Sciatic nerve (tissue), 2 donors: ENCODE measurements around the gene ZNF423. TPM values are rescaled to one million over a fixed set of nuclear protein-coding genes. Genes with fewer than 3 reads are reported as not detected.

Experiments
- ATAC-seq: fragments of 200-7000 bp; cut with Tn5 transposase; one replicate; pipeline ENCODE4 v1.9.1; 2020; ENCODE audit warnings: mild to moderate bottlenecking, moderate library complexity
- DNase-seq: peaks from one replicate; pipeline ENCODE4 v3.0.0-alpha.2; 2020; ENCODE audit warnings: low spot score
- intact Hi-C: fragments of 100-400 bp; cut with DNase I; formaldehyde crosslinking; loops from one replicate; pipeline ENCODE4 v1.14.2; 2022
- total RNA-seq: library from RNA; stranded (reverse); fragmentation: NEBNext Ultra II Directional; extraction: Animal tissue kit (Norgen Biotek cat#: 25700); gene quantifications from one replicate; pipeline ENCODE4 v1.2.1, GENCODE V29; 2021
- donor health status: DM: no; HTN: no; CAD: no.
- donor health status: DM: no; HTN: no; CAD: no.

ZNF423 gene
- total RNA-seq, 1 donor from 2014 or later = 25.3 TPM

DNA sequence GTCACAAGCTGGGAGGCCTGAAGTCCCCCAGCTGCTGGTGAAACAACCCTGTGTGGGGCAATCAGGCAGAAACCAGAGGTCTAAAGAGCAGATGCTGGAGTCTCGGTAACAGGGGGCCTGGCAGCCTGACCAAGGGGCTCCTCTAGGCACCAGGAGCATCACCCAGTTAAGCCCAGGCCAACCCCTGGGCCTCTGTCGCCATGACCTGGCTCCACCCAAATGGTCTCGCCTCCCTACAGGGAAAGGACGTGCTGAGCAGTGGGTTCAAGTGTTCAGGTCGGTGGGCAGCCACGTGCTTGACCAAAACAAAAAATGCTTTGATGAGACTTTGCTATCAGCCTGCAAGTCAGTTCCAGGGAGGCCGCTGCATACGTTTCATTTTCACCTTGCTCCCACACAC, 240.3 kb downstream of the ZNF423 start:
- intact Hi-C loops = no loop called here
- DNase-seq (no peak), ATAC-seq (no peak)

DNA sequence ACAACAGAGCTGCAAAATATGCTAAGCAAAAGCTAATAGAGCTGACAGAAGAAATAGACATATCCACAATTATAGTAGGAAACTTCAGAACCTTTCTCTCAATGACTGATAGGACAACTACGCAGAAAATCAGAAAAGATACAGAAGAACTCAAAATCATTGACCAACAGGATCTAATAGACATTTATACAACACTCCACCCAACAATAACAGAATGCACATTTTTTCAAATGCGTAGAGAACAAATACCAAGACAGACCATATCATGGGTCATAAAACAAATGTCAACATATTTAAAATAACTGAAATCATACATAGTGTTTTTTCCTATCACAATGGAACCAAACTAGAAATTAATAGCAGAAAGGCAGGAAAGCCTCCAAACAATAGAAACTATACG, 244.9 kb downstream of the ZNF423 start:
- DNase-seq = no peak
- ATAC-seq = no peak
- intact Hi-C loops = no loop called here

DNA sequence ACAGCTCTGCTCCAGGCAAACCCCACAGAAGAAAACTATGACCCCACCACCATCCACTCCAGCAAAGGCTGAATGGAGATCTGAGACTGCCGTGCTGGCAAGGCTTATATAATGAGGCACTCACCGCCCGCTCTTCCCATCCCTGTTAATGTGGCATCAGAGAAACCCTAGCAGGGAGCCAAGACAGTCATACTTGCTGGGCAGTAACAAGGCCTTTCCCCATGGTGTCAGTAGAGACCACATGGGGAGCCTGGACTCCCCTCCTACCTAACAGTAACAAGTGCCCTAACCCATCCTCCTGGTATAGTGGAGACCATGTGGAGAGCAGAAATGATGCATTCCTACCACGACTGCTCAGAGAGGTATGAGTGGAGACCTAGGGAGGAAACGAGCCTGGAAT, 247.1 kb downstream of the ZNF423 start:
- intact Hi-C loops = no loop called here
- ATAC-seq = peak; percentile 96

DNA sequence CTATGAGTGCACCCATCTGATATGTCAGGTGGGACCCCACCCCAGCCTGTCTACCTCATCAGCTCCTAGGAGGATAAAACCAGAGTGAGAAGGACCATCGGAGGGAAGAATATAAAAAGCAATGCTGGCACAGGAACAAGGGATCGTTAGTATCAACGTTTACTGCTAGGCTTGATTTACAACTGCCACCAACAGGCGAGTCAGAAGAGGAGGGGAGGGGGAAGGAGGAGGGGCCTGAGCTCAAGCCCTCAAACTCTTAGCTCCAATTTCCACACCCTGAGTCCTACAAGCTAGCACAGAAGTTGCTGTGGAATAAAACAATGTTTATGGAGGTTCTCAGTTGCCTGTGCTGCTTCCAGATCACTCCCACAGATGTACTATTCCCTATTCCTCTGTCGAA, 247.8 kb downstream of the ZNF423 start:
- no peak for ATAC-seq
- no peak for DNase-seq
- intact Hi-C loops = no loop called here

More for the DNA sequence above, 247.1 kb downstream of the ZNF423 start:
- DNase-seq = no peak

DNA sequence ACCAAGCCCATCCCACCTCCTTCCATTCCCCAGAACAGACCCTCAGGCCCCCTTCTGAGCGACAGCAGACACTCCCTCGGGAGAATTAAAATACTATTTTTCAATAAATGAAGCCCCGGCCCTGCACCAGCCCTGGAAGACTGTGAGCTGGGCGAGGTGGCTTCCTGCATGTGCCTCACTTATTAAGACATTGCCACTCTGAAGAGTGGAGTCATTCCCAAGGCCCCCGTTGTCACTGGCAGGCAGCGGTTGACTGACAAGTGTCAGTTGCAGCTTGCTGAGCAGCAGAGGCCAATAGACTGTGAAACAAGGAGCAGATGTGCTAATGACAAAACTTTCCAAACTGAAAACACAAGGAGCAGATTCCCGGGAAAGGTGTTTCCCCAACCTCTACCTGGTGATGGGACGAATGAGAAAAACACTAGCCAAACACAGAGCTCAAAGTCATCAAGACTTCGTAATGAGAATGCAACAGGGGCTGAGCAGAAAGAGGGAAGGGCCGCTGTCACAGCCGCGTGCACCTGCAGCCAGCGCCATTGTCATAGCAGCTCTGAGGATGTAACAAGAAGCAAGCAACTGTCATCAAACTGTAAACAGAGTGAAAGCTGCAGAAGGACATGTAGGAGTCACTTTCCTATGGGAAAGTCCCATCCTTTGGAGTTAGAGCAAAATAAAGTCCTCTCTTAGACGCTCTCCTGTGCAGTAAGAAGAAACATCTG, 250.2 kb downstream of the ZNF423 start:
- DNase-seq (no peak), ATAC-seq (no peak)
- intact Hi-C loops = no loop called here

DNA sequence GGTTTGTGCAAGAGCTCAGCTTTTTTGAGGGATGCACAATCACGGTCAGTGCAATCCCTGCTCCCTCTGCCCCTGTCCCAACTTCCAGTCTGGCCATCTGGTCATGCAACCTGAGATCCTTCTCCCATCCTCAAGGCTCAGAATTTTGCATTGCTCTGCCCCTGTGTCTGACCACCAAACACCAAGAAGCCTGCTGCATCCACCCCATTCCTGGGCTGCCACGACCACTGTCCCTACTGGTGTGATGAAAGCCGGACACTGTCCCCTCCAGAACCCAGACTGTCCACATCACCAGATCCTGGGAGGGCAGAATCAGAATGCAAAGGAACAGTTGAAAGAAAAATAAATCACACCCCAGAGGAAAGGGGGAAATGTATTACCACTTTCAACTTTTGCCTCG, 251.3 kb downstream of the ZNF423 start:
- ATAC-seq (no peak), DNase-seq (no peak)
- intact Hi-C loops = no loop called here

DNA sequence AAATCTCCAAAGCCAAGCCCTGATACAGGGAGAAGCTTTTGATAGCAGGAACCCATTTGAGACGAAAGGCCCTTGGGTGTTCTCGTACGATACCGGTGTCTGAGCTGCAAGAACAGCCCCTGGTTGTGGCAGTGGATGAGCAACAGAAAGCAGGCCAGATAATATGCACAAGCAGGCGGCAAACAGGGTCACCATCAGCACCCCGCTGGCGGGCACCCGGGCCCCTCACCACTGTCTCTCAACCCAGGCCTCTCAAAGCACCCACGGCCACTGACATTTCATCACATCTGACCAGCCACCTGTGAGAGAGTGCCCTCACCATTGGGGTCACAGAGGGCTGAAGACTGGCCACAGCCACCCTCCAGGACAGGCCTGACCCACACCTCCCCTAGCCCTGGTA, 252.0 kb downstream of the ZNF423 start:
- intact Hi-C loops = no loop called here
- no peak for DNase-seq
- no peak for ATAC-seq

DNA sequence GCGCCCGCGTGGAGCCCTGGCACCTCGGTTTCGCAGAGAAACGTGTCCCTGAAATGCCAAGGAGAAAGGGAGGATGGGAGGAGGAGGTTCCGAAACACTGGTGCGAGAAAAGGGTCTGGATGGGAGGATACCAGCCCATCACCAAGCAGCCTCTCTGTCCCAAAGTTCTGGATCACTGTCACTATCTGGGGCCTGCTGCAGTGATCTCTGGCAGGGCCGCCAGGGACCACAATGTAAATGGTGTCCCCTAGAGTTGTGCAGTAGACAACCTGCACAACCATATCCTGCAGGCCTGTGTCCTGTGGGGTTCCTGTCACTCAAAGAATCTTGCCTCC, 253.0 kb downstream of the ZNF423 start:
- ATAC-seq = no peak
- no peak for DNase-seq
- intact Hi-C loops = no loop called here

DNA sequence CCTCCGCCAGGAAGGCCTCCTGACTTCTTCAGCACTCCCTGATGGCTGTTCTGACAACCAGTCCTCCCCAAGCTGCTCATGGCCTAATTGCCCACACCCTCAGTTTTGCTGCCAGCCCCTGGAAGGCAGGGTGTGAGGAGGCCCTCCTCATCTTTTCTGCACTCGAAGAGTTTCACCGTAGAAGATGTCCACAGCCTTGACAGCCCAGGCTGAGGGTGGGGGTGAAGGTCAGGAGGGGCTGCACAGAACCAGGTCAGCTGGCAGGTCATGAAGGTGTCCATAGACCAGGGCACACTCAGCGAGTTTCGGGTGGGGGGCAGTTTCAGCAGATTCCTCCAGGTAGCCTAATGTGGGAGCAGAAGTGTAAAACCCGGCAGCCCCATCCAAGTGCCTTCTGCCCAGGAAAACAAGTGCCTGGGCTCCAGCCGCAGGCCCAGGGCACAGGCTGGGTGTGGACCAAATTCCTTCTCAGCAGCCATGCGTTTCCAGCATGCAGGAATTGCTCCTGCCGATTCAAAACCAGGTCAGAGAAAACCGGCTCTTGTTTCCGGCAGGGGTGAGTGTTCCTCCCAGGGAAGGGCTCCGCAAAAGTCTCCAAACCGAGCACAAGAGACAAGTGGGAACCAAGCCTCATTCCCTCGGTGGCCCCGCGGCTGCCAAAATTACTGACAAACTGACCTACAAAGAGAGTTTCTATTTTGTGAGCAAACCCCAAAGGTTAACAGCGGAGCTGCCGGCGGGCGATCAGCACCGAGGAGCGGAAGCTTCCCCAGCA, 253.5 kb downstream of the ZNF423 start:
- intact Hi-C loops = no loop called here
- no peak for ATAC-seq
- DNase-seq = no peak

DNA sequence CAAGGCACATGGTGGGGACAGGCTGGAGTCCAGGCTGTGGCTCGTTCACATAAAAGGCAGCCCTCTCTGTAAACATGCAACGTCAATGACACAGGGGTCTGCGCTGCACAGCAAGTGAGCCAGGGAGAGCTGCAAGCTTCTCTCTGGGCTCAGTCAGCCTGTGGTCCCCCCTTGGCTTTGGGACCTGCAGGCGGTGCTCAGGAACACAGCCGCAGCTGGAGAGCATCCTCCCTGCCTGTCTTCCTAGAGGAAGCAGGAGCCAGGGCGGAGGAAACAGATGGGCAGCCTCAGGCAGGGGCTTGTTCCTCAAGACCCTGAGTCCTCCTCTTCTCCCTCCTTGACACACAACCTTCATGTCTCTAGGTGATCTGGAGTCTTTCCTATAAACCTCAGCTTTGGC, 254.3 kb downstream of the ZNF423 start:
- intact Hi-C loops = no loop called here
- no peak for DNase-seq
- no peak for ATAC-seq

DNA sequence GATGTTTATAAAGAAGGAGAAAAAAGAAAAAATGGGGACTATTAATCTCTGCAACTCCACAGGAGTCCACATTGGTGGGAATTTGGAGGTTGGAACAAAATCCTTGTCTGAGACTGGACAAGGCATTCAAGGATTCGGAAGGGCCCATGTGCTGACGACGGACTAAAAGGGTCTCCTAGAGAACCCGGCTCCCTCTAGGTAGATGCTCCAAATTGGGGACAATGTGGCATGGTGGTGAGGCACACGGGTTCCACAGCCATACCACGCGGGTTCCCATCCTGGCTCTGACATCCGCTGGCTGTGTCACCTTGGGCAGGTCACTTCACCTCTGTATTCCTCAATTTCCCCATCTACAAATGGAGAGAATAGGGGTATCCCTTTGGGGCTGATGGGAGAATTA, 254.9 kb downstream of the ZNF423 start:
- ATAC-seq (no peak), DNase-seq (no peak)
- intact Hi-C loops = no loop called here

DNA sequence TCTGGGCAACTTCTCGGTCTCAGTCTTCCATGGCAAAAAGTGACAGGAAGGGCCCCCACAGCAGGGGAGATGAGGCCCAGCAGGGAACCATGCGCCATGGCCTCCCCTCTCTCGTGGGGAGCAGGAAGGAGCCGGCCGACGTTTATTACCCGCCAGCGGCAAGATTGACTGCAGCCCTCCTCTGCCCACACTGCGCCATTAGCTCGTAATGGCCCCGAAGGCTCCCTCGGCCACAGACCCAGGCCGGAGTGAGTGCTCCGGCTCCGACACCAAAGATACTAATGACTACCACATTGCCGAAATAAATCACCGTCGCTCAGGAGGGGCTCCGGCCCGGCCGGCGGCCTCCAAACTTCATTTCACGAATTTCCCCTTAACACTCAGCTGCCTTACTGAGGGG, 255.4 kb downstream of the ZNF423 start:
- ATAC-seq (no peak), DNase-seq (no peak)
- intact Hi-C loops = no loop called here

DNA sequence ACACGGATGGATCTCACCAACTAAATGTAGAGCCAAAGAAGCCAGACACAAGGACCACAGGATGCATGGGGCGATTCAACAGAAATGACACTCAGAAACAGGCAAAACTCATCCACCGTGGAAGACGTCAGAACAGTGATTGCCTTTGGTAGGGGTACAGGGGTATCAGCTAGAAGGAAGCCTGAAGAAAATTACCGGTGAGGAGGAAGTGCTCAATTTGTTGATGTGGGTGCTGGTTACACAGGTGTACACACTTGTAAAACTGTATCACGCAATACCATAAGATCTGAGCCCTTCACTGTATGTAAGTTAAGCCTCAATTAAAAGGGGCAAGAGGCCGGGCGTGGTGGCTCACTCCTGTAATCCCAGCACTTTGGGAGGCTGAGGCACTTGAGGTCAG, 256.2 kb downstream of the ZNF423 start:
- no peak for ATAC-seq
- no peak for DNase-seq
- intact Hi-C loops = no loop called here

DNA sequence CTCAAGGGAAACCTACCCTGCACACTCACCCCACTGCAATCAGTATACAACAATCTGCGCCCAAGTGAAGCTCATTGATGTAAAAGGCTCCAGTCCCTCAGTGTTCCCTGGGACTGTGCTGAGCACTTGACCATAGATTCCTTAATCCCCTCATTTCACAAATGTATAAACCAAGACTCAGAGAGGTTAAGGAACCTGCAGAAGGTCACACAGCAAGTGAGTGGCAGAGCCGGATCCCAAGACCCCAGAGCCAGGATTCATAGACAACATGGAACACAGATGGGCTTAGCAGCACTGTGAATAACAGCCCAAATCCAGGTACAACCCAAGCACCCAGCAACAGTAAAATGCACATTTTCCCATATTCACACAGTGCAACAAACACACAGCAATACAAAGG, 256.6 kb downstream of the ZNF423 start:
- ATAC-seq = no peak
- peak; percentile 3 for DNase-seq
- intact Hi-C loops = no loop called here

DNA sequence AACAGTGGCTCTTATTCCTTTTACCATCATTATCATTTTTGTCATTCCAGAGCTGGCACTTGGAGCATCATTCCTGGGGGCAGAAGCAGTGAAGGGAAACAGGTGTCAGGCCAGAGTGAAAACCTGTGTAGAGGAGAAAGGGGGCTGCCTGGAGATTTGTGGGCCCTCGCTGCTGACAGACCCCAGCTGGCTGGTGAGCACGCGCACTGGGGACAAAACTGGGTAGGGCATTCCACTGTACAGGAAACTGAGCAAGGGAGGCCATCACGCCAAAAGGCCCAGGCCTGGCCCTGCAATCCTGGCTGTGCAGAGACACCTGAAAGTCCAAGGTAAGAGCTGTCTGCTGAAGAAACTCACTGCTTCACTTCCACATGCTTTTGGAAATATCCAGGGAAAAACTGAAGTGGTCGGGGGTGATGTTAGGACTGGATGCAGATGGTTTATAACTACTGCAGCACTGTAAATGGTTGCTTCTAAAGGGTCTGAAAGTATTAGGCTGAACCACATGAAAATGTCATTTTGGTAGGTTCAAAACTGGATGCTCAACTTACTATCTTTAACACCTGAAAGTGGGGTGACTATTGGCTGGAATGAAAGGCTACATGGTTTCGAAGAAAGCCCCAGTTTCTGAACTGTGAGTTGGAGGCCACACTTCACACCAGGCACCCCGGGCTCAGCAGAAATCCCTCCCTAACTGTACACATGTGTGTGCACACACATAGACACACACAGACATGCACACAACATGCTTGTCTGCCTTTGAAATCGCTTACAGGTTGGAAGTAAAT, 257.3 kb downstream of the ZNF423 start:
- DNase-seq (peak; percentile 28), ATAC-seq (no peak)
- intact Hi-C loops = no loop called here

DNA sequence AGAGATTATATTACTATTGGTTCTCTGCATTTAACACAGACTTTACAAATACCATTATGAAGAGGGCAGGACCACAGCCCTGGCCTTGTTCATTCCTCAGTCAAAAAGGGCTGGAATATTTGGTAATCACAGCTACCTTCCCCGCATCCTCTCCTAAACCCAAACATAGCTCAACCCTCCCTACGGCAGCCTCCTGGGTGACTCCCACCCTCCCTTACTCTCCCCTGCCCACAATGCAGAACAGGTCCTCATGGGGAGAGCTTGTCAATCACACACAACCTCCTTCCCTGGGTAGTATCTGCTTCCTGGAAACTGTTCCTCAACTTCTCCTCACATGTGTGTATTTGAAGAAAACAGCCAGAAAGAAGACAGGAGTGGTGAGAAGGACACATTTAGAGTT, 258.1 kb downstream of the ZNF423 start:
- ATAC-seq (no peak), DNase-seq (peak; percentile 15)
- intact Hi-C loops = no loop called here

DNA sequence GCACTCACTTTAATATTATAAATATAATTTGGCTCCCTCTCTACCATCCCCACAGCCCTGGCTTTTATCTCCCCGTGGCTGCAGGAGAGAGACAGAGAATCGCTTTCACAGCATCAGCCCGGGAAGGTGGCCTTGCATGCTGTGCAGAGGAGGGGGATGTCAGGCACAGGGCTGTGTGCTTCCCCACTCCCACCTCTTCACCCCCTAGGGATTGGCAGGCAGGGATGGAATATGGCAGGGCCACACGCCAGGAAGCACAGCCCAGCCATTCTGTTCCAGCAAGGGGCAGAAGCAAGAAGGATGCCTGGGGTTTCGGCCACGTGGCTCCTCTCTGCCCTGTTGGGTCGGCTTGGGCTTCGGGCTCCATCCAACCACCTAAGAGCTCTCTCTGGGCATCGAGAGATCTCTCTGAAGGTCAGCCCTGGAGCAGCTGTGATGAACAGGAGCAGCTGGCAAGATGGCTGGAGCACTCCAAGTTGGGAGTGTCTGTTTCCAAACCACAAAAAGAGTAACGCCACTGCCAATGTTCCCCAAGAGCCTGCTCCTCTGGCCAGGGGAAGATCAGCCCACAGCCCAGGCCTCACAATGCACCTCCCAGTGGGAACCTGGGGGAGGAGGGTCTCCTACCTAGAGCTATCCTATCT, 259.1 kb downstream of the ZNF423 start:
- peak; percentile 33 for ATAC-seq
- DNase-seq = peak; percentile 55
- intact Hi-C loops = no loop called here

DNA sequence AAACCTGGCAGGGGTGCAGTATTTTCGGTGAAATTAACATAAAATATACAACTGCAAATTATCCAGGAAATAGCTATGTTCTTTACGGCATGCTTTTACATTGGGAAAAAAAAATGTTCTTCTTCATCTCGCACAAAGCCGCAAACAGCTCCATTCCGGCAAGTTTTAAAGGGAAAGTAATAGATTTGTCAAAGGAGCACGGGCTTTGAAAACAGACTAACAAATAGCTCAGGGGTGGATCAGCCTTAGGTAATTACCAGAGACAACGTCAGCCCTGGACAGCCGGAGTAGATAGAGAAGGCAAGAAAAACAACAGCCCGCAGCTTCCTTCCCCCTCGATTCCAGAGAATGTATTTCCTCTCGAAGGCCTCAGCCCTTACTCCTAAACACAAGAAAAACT, 259.8 kb downstream of the ZNF423 start:
- DNase-seq = peak; percentile 59
- peak; percentile 69 for ATAC-seq
- intact Hi-C loops = no loop called here

DNA sequence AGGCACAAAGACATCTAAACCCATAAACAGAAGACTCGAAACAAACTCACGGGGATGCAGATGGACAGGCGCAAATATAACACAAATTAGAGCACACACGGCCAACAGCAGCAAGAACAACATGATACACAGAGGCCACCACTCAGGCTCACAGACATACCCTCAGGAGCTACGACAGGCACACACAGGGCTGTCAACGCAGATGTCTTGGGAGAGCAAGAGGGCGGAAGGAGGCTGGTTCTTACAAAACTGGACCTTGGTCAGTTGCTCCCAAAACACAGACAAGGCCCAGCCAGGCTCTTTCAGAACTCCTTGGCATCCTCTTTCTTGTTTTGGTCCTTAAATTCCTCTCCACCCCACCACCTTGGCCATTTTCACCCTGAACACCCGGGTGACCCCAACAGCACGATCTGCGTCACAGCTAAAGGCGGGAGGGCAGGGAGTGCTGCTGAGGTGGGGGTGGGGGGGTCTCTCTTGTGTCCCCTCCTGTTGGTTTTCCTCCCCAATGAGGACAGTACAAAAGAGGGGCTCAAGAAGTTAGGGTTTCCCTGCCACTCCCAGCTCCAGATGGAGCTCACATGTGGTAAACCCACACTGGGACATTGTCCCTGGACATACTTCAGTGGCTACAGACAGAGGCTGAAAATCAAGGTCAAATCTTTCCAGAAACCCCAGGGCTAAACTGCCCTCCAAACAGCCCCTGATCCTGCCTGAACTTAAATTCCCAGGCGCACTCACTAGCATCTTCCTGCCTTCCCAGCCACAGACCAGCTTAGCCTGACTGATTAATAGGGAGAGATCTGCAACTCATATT, 261.0 kb downstream of the ZNF423 start:
- ATAC-seq (no peak), DNase-seq (peak; percentile 53)
- intact Hi-C loops = no loop called here
